Left renal pelvis (tissue), 4 donors: Measurements from ENCODE around the gene PSORS1C1. TPM values are rescaled to one million over a fixed set of nuclear protein-coding genes. Genes with fewer than 3 reads are reported as not detected.
"Not testable (repeated sequence)": the region's sequence is repeated elsewhere in the genome, so short reads cannot be mapped to it uniquely, and the experiment has no call there.

Experiments
- DNase-seq, 4 donors: peaks; one replicate each; pipeline ENCODE4 v3.0.0-alpha.2; 2013; ENCODE audit warnings: low read depth in 4 of 4, low spot score in 3 of 4
- polyA plus RNA-seq, 4 donors: library from polyadenylated mRNA; unstranded; fragments of 120-200 nt; gene quantifications; one replicate each; pipeline ENCODE4 v1.2.1, GENCODE V29; 2013; ENCODE audit not compliant: insufficient read length in 4 of 4

Gene PSORS1C1
- polyA plus RNA-seq: 1 to 10 TPM in 1 of 4 donors, under 1 TPM in 1, not detected in 2; 0.19 to 1.0 TPM

GRCh38 chr6:31114541-31114878, at the start of gene PSORS1C1:
Gene PSORS1C1 (plus strand): TSS chr6:31114800. CDS start chr6:31129633, 14,833 bp downstream.
- DNase-seq: no peak

DNA sequence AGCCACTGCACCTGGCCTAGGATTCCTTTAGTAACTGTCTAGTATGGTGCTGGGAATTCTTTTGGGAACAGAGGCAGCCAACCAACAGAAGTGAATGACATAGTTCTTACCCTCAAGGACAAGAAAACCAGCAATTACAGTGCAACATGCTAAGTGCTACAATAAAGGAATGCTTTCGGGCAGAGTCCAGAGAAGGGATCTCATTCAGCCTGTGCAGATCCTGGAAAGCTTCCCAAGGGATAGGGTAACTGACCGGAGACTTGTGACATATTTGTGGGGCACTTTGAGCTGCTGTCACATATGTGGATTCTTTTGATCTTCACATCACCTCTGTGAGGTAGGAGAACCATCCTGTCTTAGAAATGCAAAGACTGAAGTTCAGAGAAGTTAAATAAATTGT, 49.0 kb upstream of the PSORS1C1 start:
- DNase-seq: no peak

- not testable (repeated sequence) for DNase-seq
Measured at GRCh38 chr6:31067028-31067427, 47.6 kb upstream of the PSORS1C1 start.

DNA sequence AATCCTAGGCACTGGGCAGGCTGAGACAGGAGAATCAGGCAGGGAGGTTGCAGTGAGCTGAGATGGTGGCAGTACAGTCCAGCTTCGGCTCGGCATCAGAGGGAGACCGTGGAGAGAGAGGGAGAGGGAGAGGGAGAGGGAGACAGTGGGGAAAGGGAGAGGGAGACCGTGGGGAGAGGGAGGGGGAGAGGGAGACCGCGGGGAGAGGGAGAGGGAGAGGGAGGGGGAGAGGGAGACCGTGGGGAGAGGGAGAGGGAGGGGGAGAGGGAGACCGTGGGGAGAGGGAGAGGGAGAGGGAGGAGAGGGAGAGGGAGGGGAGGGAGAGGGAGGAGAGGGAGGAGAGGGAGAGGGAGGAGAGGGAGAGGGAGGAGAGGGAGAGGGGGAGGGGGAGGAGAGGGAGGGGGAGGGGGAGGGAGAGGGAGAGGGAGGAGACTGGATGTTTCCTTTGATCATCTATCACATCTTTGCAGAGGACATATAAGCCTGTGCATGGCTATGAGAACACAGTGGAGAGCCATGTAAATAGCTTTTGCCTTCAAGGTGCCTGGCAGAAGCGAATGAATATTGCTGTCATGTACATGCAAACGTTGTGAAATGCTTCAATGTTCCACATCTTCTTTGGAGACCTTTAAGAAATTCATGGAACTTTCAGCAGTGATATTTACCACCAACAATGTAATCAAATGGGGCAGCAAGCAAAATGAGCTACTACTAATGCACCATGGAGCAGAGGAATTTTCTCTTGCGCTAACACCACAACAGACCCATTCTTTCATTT, 46.5 kb upstream of the PSORS1C1 start:
- not testable (repeated sequence) for DNase-seq

DNA sequence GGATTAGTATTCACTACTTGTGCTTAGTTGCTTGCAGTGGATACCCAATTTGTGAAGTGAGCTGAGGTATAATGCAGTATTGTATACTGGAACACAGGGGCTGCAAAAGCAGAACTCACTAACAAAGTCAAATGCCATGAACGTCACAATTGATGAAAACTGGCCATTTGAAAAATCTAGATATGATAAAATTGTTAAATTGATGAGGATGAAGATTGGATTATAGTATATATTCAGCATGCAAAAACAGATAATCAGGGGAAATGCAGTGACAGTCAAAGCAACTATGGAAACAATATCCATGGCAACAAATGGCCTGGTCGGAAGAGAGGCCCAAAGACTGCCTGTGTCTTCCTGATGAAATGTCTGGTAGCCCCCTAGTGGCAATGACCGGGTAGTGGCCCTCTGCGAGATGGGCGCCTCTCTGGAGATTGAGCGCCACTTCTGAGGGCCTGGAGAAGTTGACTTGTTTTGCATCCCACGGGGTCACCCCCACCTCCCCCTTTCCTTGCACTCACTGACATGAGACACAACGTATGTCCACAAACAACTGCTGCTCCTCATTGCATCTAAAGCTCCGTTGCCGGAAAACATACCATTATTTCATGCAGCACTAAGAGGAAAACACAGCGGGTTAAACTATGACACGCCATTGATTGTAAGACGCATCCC, 45.8 kb upstream of the PSORS1C1 start:
- peak; percentile 63 to 70 (median 65) for DNase-seq

- peak in 2 of 4 donors; percentile 63 to 69 for DNase-seq
Measured at GRCh38 chr6:31070711-31071197, 43.8 kb upstream of the PSORS1C1 start.

GRCh38 chr6:31074401-31074800, 40.2 kb upstream of the PSORS1C1 start:
- DNase-seq: no peak

DNA sequence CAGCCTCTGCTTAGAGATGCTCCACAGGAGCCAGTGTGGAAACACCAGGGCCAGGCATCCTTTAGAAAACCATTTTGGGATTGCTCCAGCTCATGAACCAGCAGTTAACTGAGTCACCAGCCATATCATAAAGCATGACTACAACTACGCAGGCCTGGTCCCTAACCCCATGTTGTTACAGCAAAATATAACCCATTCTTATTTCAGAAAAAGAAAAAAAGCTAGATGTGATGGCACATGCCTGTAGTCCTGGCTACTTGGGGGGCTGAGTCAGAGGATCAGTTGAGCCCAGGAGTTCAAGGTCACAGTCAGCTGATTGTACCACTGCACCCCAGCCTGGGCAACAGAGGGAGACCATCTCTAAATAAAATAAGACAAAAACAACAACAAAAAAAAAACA, 39.1 kb upstream of the PSORS1C1 start:
- no peak for DNase-seq

DNA sequence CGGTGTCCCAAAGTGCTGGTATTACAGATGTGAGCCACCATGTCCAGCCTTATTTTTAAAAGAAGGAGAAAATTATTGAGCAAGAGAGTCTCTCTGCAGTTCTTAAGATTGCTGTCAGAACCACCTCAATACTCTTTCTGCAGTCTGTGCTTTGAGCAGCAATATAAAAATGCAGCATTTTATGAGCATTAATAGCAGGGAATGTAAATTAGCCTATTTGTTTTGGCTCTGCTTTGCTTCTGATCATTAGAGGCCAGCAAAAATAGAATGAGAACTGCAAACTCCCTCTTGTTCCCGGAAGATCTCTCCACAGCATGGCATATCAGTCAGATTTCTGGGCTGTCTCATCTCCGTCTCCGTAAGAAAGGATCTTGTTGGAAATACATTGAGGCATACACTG, 38.0 kb upstream of the PSORS1C1 start:
- no peak for DNase-seq

- peak in 2 of 4 donors; percentile 41 to 58 for DNase-seq
Measured at GRCh38 chr6:31079656-31080261, 34.8 kb upstream of the PSORS1C1 start.

- DNase-seq: no peak
Measured at GRCh38 chr6:31081872-31082271, 32.7 kb upstream of the PSORS1C1 start.

DNA sequence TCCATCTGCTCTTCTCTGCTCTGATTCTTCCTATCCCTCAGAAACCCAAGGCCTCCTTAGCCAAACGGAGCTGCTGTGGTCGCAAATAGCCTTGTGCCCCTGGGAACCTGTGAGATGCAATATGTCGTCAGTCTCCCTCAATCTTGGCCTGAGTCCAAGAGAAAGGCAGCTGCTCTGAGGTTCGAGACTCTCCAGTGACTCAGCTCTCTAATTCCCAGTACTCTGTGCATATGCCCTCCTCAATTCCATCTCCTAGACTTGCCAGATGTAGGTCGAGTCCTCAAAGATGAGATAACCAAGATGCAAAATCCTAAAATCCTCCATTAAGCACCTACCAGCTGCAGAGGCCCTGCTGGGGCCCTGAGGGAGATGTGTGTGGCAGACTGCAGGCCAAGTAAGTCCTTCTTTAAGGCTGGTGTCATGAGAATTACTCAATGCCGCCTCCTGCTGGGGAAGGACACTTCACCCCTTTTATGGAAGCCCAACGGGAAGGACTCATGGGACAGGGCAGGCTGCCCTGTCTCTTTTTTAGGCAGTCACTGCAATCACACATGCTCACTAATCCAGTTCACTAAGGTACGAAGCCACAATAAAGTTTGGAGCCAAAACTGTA, 30.8 kb upstream of the PSORS1C1 start:
- DNase-seq: no peak

DNA sequence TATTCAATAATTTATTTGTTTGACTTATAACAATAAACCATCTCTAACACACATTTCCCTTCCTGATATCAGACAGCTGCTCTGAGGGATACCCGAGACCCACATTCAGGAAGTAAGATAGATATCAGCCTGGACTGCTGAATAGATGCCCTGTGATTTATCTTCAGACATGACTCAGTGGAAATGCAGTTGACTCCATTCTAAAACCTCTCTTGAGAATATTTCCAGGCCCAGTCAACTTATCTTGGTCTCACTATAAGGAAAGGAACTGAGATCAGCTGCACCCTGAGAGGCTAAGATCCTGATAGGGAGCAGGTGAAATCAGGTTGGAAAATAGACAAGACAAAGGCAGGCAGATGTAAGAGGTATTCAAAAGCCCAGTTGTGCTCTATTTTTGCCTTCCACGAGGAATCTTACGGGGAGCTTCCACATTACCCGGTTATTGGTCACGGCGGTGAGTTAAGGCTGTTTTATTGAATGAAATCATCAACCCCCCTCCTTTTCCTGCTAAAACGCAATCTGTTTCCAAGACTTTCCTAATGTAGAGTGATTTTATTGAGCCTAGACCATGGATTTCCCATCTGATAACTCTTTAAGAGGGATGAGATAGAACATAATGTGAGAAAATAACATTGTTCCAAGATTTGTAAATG, 27.7 kb upstream of the PSORS1C1 start:
- DNase-seq: no peak

- DNase-seq: peak; percentile 66 to 80 (median 70)
Measured at GRCh38 chr6:31087494-31088089, 27.0 kb upstream of the PSORS1C1 start.

GRCh38 chr6:31090275-31090972, 24.2 kb upstream of the PSORS1C1 start:
- no peak for DNase-seq

- DNase-seq: no peak
Measured at GRCh38 chr6:31090973-31091364, 23.6 kb upstream of the PSORS1C1 start.

- no peak for DNase-seq
Measured at GRCh38 chr6:31091680-31092079, 22.9 kb upstream of the PSORS1C1 start.

- no peak for DNase-seq
Measured at GRCh38 chr6:31092238-31092637, 22.4 kb upstream of the PSORS1C1 start.

- DNase-seq: no peak
Measured at GRCh38 chr6:31092769-31093505, 21.7 kb upstream of the PSORS1C1 start.
